ENCODE data around the gene SSTR3. TPM values are rescaled to one million over a fixed set of nuclear protein-coding genes. Genes with fewer than 3 reads are reported as not detected.

SSTR3 gene
- total and polyA plus RNA-seq, 2 donors (not counting 1 experiment from before 2014, with no cell fraction given) = 0.64 to 0.98 TPM

GRCh38 chr22:37256075-37256726, 43.9 kb upstream of the SSTR3 start:
- H3K9me3 ChIP-seq (ENCODE audit: control extremely low read depth in 1 of 3, control insufficient read depth in 2 of 3, insufficient read depth in 1 of 3, low read length in 2 of 3) = no peaks in the 10 kb centered on the region
- H4K20me1 ChIP-seq (ENCODE audit: control insufficient read depth, insufficient read depth, low read length, poor library complexity, severe bottlenecking) = no peaks in the 10 kb centered on the region
- H3K27ac Mint-ChIP-seq = peak overlapping the region; percentile 15
- ATAC-seq (ENCODE audit: low read depth) (peak; percentile 32), DNase-seq (peak; percentile 26)
- H3K4me3 ChIP-seq (ENCODE audit: control extremely low read depth in 1 of 5, extremely low read depth in 1 of 5, insufficient read depth in 1 of 5, low read depth in 2 of 5, low read length in 4 of 5) = no peak overlapping the region
- peaks cover 36% of the 10 kb centered on the region for H3K4me1 Mint-ChIP-seq
- no peak overlapping the region for H2AFZ ChIP-seq (ENCODE audit: insufficient read depth, low read depth, low read length, poor library complexity, severe bottlenecking)
- ChIA-PET CTCF (interaction anchor here (1.0 to 1.6 kb wide), 5 partner anchors 12 to 58 kb away, joined by 3 to 5 read pairs (median 4); partner anchors contain the start of gene RAC2), POLR2A (interaction anchor here (1.1 kb wide), 1 partner anchor 27 kb away, joined by 5 read pairs; no protein-coding TSS in a partner anchor)
- H3K27me3 ChIP-seq (replicated peaks in 1 of 4; ENCODE audit: control extremely low read depth in 1 of 4, control insufficient read depth in 3 of 4, insufficient read depth in 4 of 4, low read length in 3 of 4) = no peaks in the 10 kb centered on the region
- peaks cover 11% of the 10 kb centered on the region for H3K79me2 ChIP-seq (ENCODE audit: control insufficient read depth, insufficient read depth, low read length)
- intact Hi-C loops (cut with micrococcal nuclease) = no loop called here
- H3K27me3 Mint-ChIP-seq = no peaks in the 10 kb centered on the region
- no peak overlapping the region for H3K9ac ChIP-seq (ENCODE audit: low read length)
- peak overlapping the region; percentile 29 for H3K4me3 Mint-ChIP-seq
- TF ChIP-seq EZH2 (IDR thresholded peaks at IDR 0.05; ENCODE audit: borderline replicate concordance, insufficient read depth, low read depth, low read length, poor library complexity, severe bottlenecking) = no peak
- no peak for TF ChIP-seq CTCF (IDR thresholded peaks at IDR 0.05)
- peak overlapping the region; percentile 33 for H3K4me2 ChIP-seq (replicated peaks; ENCODE audit: low read depth, low read length, poor library complexity, severe bottlenecking)
- no peaks in the 10 kb centered on the region for H3K9me3 Mint-ChIP-seq (ENCODE audit: insufficient read depth)
- WGBS (ENCODE audit: insufficient coverage) = 67% methylated on average over 10 of the region's 10 CpGs
- no peaks in the 10 kb centered on the region for H3K36me3 ChIP-seq (replicated peaks in 1 of 2; ENCODE audit: control extremely low read depth in 1 of 2, control insufficient read depth in 1 of 2, extremely low read depth in 1 of 2, insufficient read depth in 2 of 2, low read length in 1 of 2)
- no peak overlapping the region for H3K27ac ChIP-seq (ENCODE audit: low read length in 2 of 2)
- H3K4me1 ChIP-seq (ENCODE audit: control insufficient read depth in 2 of 2, insufficient read depth in 2 of 2, low read length in 2 of 2) = peaks cover 31 to 37% of the 10 kb centered on the region in 2 donors

- ChIA-PET POLR2A (interaction anchor here (1.1 kb wide), 1 partner anchor 26 kb away, joined by 5 read pairs; no protein-coding TSS in a partner anchor), CTCF (interaction anchor here (1.1 to 1.6 kb wide), 3 partner anchors 12 to 58 kb away, joined by 3 to 5 read pairs (median 3); partner anchors contain the start of gene RAC2)
- peaks cover 29% of the 10 kb centered on the region for H3K4me1 Mint-ChIP-seq
- H3K4me2 ChIP-seq (replicated peaks; ENCODE audit: low read depth, low read length, poor library complexity, severe bottlenecking) = no peak overlapping the region
- H2AFZ ChIP-seq (ENCODE audit: insufficient read depth, low read depth, low read length, poor library complexity, severe bottlenecking) = no peak overlapping the region
- H4K20me1 ChIP-seq (ENCODE audit: control insufficient read depth, insufficient read depth, low read length, poor library complexity, severe bottlenecking) = no peaks in the 10 kb centered on the region
- H3K36me3 ChIP-seq (replicated peaks in 1 of 2; ENCODE audit: control extremely low read depth in 1 of 2, control insufficient read depth in 1 of 2, extremely low read depth in 1 of 2, insufficient read depth in 2 of 2, low read length in 1 of 2) = no peaks in the 10 kb centered on the region
- TF ChIP-seq CTCF (IDR thresholded peaks at IDR 0.05) (peak; percentile 42), EZH2 (IDR thresholded peaks at IDR 0.05; ENCODE audit: borderline replicate concordance, insufficient read depth, low read depth, low read length, poor library complexity, severe bottlenecking) (no peak)
- ATAC-seq (ENCODE audit: low read depth) (no peak), DNase-seq (no peak)
- no peak overlapping the region for H3K9ac ChIP-seq (ENCODE audit: low read length)
- H3K27me3 ChIP-seq (replicated peaks in 1 of 4; ENCODE audit: control extremely low read depth in 1 of 4, control insufficient read depth in 3 of 4, insufficient read depth in 4 of 4, low read length in 3 of 4) = no peaks in the 10 kb centered on the region
- no peaks in the 10 kb centered on the region for H3K27me3 Mint-ChIP-seq
- peaks cover 5% of the 10 kb centered on the region for H3K79me2 ChIP-seq (ENCODE audit: control insufficient read depth, insufficient read depth, low read length)
- peak overlapping the region; percentile 26 for H3K27ac Mint-ChIP-seq
- H3K4me3 ChIP-seq (ENCODE audit: control extremely low read depth in 1 of 5, extremely low read depth in 1 of 5, insufficient read depth in 1 of 5, low read depth in 2 of 5, low read length in 4 of 5) = no peak overlapping the region
- peaks cover 25 to 31% of the 10 kb centered on the region in 2 donors for H3K4me1 ChIP-seq (ENCODE audit: control insufficient read depth in 2 of 2, insufficient read depth in 2 of 2, low read length in 2 of 2)
- H3K27ac ChIP-seq (ENCODE audit: low read length in 2 of 2) = no peak overlapping the region
- H3K9me3 Mint-ChIP-seq (ENCODE audit: insufficient read depth) = no peaks in the 10 kb centered on the region
- H3K4me3 Mint-ChIP-seq = no peak overlapping the region
- no peaks in the 10 kb centered on the region for H3K9me3 ChIP-seq (ENCODE audit: control extremely low read depth in 1 of 3, control insufficient read depth in 2 of 3, insufficient read depth in 1 of 3, low read length in 2 of 3)
- intact Hi-C loops (cut with micrococcal nuclease) = no loop called here
Measured at GRCh38 chr22:37255558-37256006, 43.3 kb upstream of the SSTR3 start.

All from B cell (primary cell).